Measurements from ENCODE around the gene KATNB1. TPM values are rescaled to one million over a fixed set of nuclear protein-coding genes. Genes with fewer than 3 reads are reported as not detected.

Gene KATNB1, protein sequence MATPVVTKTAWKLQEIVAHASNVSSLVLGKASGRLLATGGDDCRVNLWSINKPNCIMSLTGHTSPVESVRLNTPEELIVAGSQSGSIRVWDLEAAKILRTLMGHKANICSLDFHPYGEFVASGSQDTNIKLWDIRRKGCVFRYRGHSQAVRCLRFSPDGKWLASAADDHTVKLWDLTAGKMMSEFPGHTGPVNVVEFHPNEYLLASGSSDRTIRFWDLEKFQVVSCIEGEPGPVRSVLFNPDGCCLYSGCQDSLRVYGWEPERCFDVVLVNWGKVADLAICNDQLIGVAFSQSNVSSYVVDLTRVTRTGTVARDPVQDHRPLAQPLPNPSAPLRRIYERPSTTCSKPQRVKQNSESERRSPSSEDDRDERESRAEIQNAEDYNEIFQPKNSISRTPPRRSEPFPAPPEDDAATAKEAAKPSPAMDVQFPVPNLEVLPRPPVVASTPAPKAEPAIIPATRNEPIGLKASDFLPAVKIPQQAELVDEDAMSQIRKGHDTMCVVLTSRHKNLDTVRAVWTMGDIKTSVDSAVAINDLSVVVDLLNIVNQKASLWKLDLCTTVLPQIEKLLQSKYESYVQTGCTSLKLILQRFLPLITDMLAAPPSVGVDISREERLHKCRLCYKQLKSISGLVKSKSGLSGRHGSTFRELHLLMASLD
- 33.5 and 48.2 TPM in 2 replicates for total RNA-seq (ENCODE audit: low replicate concordance)

- H3K27me3 Mint-ChIP-seq (ENCODE audit: insufficient read depth, low read depth), result peaks cover 2% of the 10 kb centered on the region
- Histone ChIP-seq H3K27ac (peak within 1 kb of the TSS; percentile 32), H3K27me3 (no peaks in the 10 kb centered on the region), H3F3A (ENCODE audit: low read depth) (peaks cover 8% of the 10 kb centered on the region), H2AFZ (replicated peaks) (peak within 1 kb of the TSS; percentile 78), H3K4me1 (peaks cover 5% of the 10 kb centered on the region), H4K20me1 (ENCODE audit: low read depth) (no peaks in the 10 kb centered on the region), H3K36me3 (no peaks in the 10 kb centered on the region), H3K9me3 (ENCODE audit: low read depth) (no peaks in the 10 kb centered on the region), H3K4me2 (peak within 1 kb of the TSS; percentile 90), H3K79me2 (ENCODE audit: low read depth) (peaks cover 6% of the 10 kb centered on the region), H3K9ac (peak within 1 kb of the TSS; percentile 83), H3K4me3 (peak within 1 kb of the TSS; percentile 72)
- H3K4me1 Mint-ChIP-seq, result peaks cover 22% of the 10 kb centered on the region
- TF ChIP-seq EZH2phosphoT487 (IDR thresholded peaks at IDR 0.05), result no peak
- no peak for TF ChIP-seq CTCF (IDR thresholded peaks at IDR 0.05)
- no peak for TF ChIP-seq EZH2 (IDR thresholded peaks at IDR 0.05)
- H3K9me3 Mint-ChIP-seq, result no peaks in the 10 kb centered on the region
- H3K4me3 Mint-ChIP-seq, result peak within 1 kb of the TSS; percentile 98
- H3K27ac Mint-ChIP-seq, result peak within 1 kb of the TSS; percentile 93
- no peaks in the 10 kb centered on the region for H3K36me3 Mint-ChIP-seq
- DNase-seq (ENCODE audit: low spot score), result no peak
Observed at GRCh38 chr16:57735755-57736418, at the start of gene KATNB1. TSS of gene KATNB1 (plus strand) at chr16:57735770. CDS start at chr16:57737244, 1,474 bp downstream.

DNA sequence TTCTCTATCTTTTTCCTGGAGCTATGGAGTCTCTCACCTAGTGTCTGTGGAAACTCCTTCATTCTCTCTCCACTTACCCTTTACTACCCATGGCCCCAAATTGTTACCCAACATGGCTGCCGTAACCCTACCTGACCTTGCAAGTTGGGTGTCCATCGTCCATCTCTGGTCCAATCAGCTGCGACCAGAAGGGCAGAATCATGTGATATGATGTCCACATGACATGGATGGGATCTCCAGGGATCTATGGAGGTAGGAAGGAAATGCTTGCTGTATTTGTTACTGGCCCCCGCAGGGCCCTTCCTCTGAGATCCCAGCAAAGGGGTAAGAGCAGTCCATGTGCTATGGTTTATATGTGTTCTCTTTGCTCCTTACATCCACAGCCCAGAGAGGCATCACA is 49.0 kb upstream of the KATNB1 start:
- Mint-ChIP-seq H3K4me1 (peaks cover 12% of the 10 kb centered on the region), H3K27ac (no peak overlapping the region), H3K36me3 (no peaks in the 10 kb centered on the region), H3K27me3 (ENCODE audit: insufficient read depth, low read depth) (peaks cover 9% of the 10 kb centered on the region), H3K9me3 (no peaks in the 10 kb centered on the region), H3K4me3 (no peak overlapping the region)
- Histone ChIP-seq H3K36me3 (no peaks in the 10 kb centered on the region), H3K9ac (no peak overlapping the region), H3K9me3 (ENCODE audit: low read depth) (no peaks in the 10 kb centered on the region), H3K27ac (no peak overlapping the region), H4K20me1 (ENCODE audit: low read depth) (no peaks in the 10 kb centered on the region), H3K4me3 (no peak overlapping the region), H3K4me1 (no peaks in the 10 kb centered on the region), H3K79me2 (ENCODE audit: low read depth) (no peaks in the 10 kb centered on the region), H2AFZ (replicated peaks) (no peak overlapping the region), H3F3A (ENCODE audit: low read depth) (no peaks in the 10 kb centered on the region), H3K4me2 (no peak overlapping the region), H3K27me3 (no peaks in the 10 kb centered on the region)
- DNase-seq (ENCODE audit: low spot score), result no peak
- TF ChIP-seq CTCF (IDR thresholded peaks at IDR 0.05) (no peak), EZH2phosphoT487 (IDR thresholded peaks at IDR 0.05) (no peak), EZH2 (IDR thresholded peaks at IDR 0.05) (no peak)

GRCh38 chr16:57687363-57687929 is 48.1 kb upstream of the KATNB1 start:
- Histone ChIP-seq H3K9me3 (ENCODE audit: low read depth) (no peaks in the 10 kb centered on the region), H3K36me3 (no peaks in the 10 kb centered on the region), H3K4me2 (no peak overlapping the region), H3K79me2 (ENCODE audit: low read depth) (no peaks in the 10 kb centered on the region), H2AFZ (replicated peaks) (no peak overlapping the region), H3K4me3 (no peak overlapping the region), H3K4me1 (no peaks in the 10 kb centered on the region), H4K20me1 (ENCODE audit: low read depth) (no peaks in the 10 kb centered on the region), H3K9ac (no peak overlapping the region), H3F3A (ENCODE audit: low read depth) (no peaks in the 10 kb centered on the region), H3K27ac (no peak overlapping the region), H3K27me3 (no peaks in the 10 kb centered on the region)
- Mint-ChIP-seq H3K4me3 (no peak overlapping the region), H3K9me3 (no peaks in the 10 kb centered on the region), H3K27me3 (ENCODE audit: insufficient read depth, low read depth) (peaks cover 9% of the 10 kb centered on the region), H3K4me1 (peaks cover 12% of the 10 kb centered on the region), H3K36me3 (no peaks in the 10 kb centered on the region), H3K27ac (no peak overlapping the region)
- no peak for TF ChIP-seq CTCF (IDR thresholded peaks at IDR 0.05)
- TF ChIP-seq EZH2phosphoT487 (IDR thresholded peaks at IDR 0.05), result no peak
- TF ChIP-seq EZH2 (IDR thresholded peaks at IDR 0.05), result no peak
- no peak for DNase-seq (ENCODE audit: low spot score)

All from neural progenitor cell (in vitro differentiated cells).